ENCODE data around the gene C19orf67.
A peak's percentile ranks its signal among the peaks of the same experiment; 100 is the strongest.
"Not testable (repeated sequence)": the region's sequence is repeated elsewhere in the genome, so short reads cannot be mapped to it uniquely, and the experiment has no call there.

Gene C19orf67

GRCh38 chr19:14035706-14036105, 49.9 kb downstream of the C19orf67 start:
- no peak for DNase-seq (ENCODE audit: low read depth)
- H3K4me3 ChIP-seq (ENCODE audit: low read depth, low read length): no peak overlapping the region
- TF ChIP-seq CTCF (IDR thresholded peaks at IDR 0.05; ENCODE audit: low read depth, low read length) (no peak), MAX (IDR thresholded peaks at IDR 0.05; ENCODE audit: low read depth, low read length) (no peak), POLR2A (IDR thresholded peaks at IDR 0.05; ENCODE audit: extremely low read depth, insufficient read length) (no peak), MYC (IDR thresholded peaks at IDR 0.05; ENCODE audit: low read depth, low read length) (no peak)

- DNase-seq (ENCODE audit: low read depth): not testable (repeated sequence)
Observed at GRCh38 chr19:14035159-14035558, 50.4 kb downstream of the C19orf67 start.

GRCh38 chr19:14033946-14034345, 51.6 kb downstream of the C19orf67 start:
- DNase-seq (ENCODE audit: low read depth): no peak
- no peak overlapping the region for H3K4me3 ChIP-seq (ENCODE audit: low read depth, low read length)
- no peak for TF ChIP-seq MAX (IDR thresholded peaks at IDR 0.05; ENCODE audit: low read depth, low read length)
- TF ChIP-seq POLR2A (IDR thresholded peaks at IDR 0.05; ENCODE audit: extremely low read depth, insufficient read length): no peak
- no peak for TF ChIP-seq MYC (IDR thresholded peaks at IDR 0.05; ENCODE audit: low read depth, low read length)
- TF ChIP-seq CTCF (IDR thresholded peaks at IDR 0.05; ENCODE audit: low read depth, low read length): no peak

More at GRCh38 chr19:14035159-14035558, 50.4 kb downstream of the C19orf67 start:
- H3K4me3 ChIP-seq (ENCODE audit: low read depth, low read length): not testable (repeated sequence)

- DNase-seq (ENCODE audit: low read depth): peak; percentile 86
- peak within 1 kb of the TSS; percentile 69 for H3K4me3 ChIP-seq (ENCODE audit: low read depth, low read length)
- TF ChIP-seq POLR2A (IDR thresholded peaks at IDR 0.05; ENCODE audit: extremely low read depth, insufficient read length) (peak; percentile 58), CTCF (IDR thresholded peaks at IDR 0.05; ENCODE audit: low read depth, low read length) (peak; percentile 75), MYC (IDR thresholded peaks at IDR 0.05; ENCODE audit: low read depth, low read length) (peak; percentile 22; the same call in 1 of the 2 replicates), MAX (IDR thresholded peaks at IDR 0.05; ENCODE audit: low read depth, low read length) (no peak)
Observed at GRCh38 chr19:14031719-14032480, 53.7 kb downstream of the C19orf67 start, which contains the start of gene IL27RA. TSS of gene IL27RA (plus strand) at chr19:14031762. CDS start at chr19:14031873, 111 bp downstream.
